ENCODE data around the gene NRN1L.

The NRN1L gene

DNA sequence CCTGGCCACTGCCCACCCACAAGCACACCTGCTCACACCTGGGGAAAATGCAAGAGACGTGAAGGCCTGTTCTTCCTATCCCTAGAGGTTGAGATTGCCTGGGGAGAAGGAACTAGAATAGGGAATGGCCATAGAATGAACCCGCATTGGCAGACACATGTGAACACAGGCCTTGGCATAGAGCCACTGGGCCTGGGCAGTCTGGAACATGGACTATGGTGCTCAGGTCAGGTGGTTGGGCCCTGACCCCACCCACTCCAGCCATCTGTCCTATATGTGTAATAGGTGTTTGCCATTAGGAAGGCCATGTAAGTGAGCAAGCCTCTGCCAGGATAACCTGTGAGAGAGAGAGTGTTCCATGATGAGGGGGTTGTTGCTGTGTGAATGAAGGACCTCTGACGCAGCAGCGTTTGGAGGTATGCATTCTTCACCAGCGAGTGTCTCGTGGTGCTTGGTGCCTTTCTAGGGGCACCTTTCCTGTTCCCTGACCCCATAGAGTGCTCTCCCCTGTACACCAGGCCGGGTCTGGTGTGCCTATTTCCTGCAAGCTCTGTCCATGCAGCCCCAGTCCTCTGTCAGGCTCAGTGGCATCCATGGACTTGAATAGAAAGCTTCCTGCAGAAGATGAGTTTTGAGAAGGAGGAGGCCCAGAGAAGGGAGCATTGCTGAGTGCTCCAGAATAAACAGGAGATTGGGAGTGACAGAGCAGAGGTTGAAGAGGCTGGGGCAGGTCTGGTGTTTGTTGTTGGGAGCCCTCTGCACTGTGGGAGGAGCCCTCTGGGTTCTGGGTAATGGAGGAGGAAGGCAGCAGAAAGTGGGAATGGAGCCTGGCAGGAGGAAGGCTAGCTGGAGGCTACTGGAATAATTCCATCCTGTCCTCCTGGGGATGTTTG is 31.4 kb downstream of the NRN1L start:
- no peak for DNase-seq (ENCODE audit: low read depth)
- H3K4me3 ChIP-seq (ENCODE audit: low read depth, low read length) = no peak overlapping the region
- TF ChIP-seq CTCF (IDR thresholded peaks at IDR 0.05; ENCODE audit: insufficient read depth, low read depth, low read length, missing control alignments) = no peak

GRCh38 chr16:67917140-67917851 is 32.6 kb downstream of the NRN1L start:
- no peak for DNase-seq (ENCODE audit: low read depth)
- no peak for TF ChIP-seq CTCF (IDR thresholded peaks at IDR 0.05; ENCODE audit: insufficient read depth, low read depth, low read length, missing control alignments)
- H3K4me3 ChIP-seq (ENCODE audit: low read depth, low read length) = no peak overlapping the region

- H3K4me3 ChIP-seq (ENCODE audit: low read depth, low read length) = no peak overlapping the region
- no peak for DNase-seq (ENCODE audit: low read depth)
- no peak for TF ChIP-seq CTCF (IDR thresholded peaks at IDR 0.05; ENCODE audit: insufficient read depth, low read depth, low read length, missing control alignments)
Observed at GRCh38 chr16:67917852-67918236, 33.2 kb downstream of the NRN1L start.

DNA sequence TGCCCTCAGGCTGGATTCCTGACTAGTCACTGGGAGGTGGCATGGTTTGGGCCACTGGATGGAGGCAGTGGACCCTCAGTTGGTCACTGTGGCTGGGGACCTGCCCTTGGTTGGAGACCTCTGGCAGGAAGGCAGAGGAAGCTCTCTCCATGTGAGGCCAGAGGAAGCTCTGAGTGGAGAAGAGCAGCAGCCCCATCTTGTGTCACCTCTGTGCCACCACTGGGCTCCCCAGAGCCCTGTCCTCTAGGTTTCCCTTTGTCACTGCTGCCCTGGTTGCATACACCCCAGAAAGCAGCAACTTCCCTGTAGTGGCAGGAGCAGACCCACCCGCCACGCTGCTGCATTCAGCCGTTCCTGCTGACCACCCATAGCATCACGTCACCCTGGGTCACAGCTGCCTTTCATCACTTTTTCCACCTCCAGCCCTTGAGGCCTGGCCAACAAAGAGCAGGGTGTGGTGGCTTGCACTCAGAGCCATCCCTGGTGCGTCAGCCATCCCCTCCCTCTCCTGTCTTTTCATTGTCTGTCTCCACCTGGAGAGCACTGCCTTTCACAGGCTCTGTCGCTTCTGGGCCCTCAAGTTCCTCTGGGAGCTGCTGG is 35.0 kb downstream of the NRN1L start:
- TF ChIP-seq CTCF (IDR thresholded peaks at IDR 0.05; ENCODE audit: insufficient read depth, low read depth, low read length, missing control alignments) = no peak
- no peak for DNase-seq (ENCODE audit: low read depth)
- no peak overlapping the region for H3K4me3 ChIP-seq (ENCODE audit: low read depth, low read length)

DNA sequence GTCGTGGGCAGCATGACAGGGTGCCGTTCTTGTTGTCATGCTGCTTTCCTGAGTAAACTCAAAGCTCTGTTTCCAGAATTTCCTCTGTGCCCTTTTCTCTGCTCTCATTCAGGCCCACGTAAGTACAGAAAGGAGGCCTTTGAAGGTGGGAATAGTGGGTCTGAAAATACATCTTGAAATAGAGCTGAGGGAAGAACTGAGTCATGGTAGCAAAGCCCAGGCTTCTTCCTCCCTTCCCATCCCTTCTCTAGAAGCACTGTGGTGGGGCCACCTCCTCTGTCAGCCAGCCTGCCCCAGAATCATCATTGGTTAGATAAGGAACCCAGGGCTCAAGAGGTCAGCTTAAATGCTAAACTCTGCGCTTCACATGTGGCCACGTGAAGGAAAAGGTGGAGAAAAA is 37.5 kb downstream of the NRN1L start:
- DNase-seq (ENCODE audit: low read depth) = no peak
- no peak overlapping the region for H3K4me3 ChIP-seq (ENCODE audit: low read depth, low read length)
- no peak for TF ChIP-seq CTCF (IDR thresholded peaks at IDR 0.05; ENCODE audit: insufficient read depth, low read depth, low read length, missing control alignments)

- no peak for TF ChIP-seq CTCF (IDR thresholded peaks at IDR 0.05; ENCODE audit: insufficient read depth, low read depth, low read length, missing control alignments)
- no peak overlapping the region for H3K4me3 ChIP-seq (ENCODE audit: low read depth, low read length)
- DNase-seq (ENCODE audit: low read depth) = no peak
Observed at GRCh38 chr16:67922740-67923139, 38.1 kb downstream of the NRN1L start.

Measured in GM12865 (cell line).